ENCODE results near the gene UNC13C.
A peak's percentile ranks its signal among the peaks of the same experiment; 100 is the strongest.

Gene UNC13C

GRCh38 chr15:54035616-54036015 is 57.4 kb downstream of the UNC13C start:
- Histone ChIP-seq H3K56ac (ENCODE audit: low read length) (no peak overlapping the region), H3K36me3 (ENCODE audit: control insufficient read depth, insufficient read depth, low read length) (no peaks in the 10 kb centered on the region), H3K79me1 (ENCODE audit: low read length) (no peaks in the 10 kb centered on the region), H2BK15ac (replicated peaks; ENCODE audit: low read depth) (no peak overlapping the region), H3K27me3 (ENCODE audit: insufficient read depth, low read length, poor library complexity) (no peaks in the 10 kb centered on the region), H3K23ac (ENCODE audit: low read length) (no peak overlapping the region), H4K8ac (ENCODE audit: low read depth, low read length) (no peak overlapping the region), H4K5ac (ENCODE audit: low read length) (no peak overlapping the region), H3K4me1 (ENCODE audit: control insufficient read depth, low read depth, low read length) (no peaks in the 10 kb centered on the region), H3K4me2 (ENCODE audit: low read length) (no peak overlapping the region), H3K4me3 (ENCODE audit: low read length) (no peak overlapping the region), H2BK120ac (ENCODE audit: low read depth, low read length) (no peak overlapping the region), H3K4ac (ENCODE audit: low read depth, low read length) (no peak overlapping the region), H3K27ac (ENCODE audit: low read depth, low read length) (no peak overlapping the region), H3K9ac (ENCODE audit: low read length) (no peak overlapping the region), H2BK5ac (ENCODE audit: low read length) (no peak overlapping the region), H2AK5ac (ENCODE audit: low read length) (no peak overlapping the region), H3K79me2 (ENCODE audit: control insufficient read depth, insufficient read depth, low read length) (no peaks in the 10 kb centered on the region), H3K18ac (ENCODE audit: low read length) (no peak overlapping the region)
- WGBS (ENCODE audit: extremely low coverage, insufficient coverage, low lambda C conversion rate): no CpG with 5 or more reads among the region's 7 CpGs
- DNase-seq: no peak

- Histone ChIP-seq H3K4me3 (ENCODE audit: low read length) (no peak overlapping the region), H4K5ac (ENCODE audit: low read length) (no peak overlapping the region), H4K8ac (ENCODE audit: low read depth, low read length) (no peak overlapping the region), H3K27ac (ENCODE audit: low read depth, low read length) (no peak overlapping the region), H3K18ac (ENCODE audit: low read length) (no peak overlapping the region), H3K9ac (ENCODE audit: low read length) (no peak overlapping the region), H2BK5ac (ENCODE audit: low read length) (no peak overlapping the region), H3K56ac (ENCODE audit: low read length) (no peak overlapping the region), H3K4ac (ENCODE audit: low read depth, low read length) (no peak overlapping the region), H2BK120ac (ENCODE audit: low read depth, low read length) (no peak overlapping the region), H3K36me3 (ENCODE audit: control insufficient read depth, insufficient read depth, low read length) (no peaks in the 10 kb centered on the region), H3K4me2 (ENCODE audit: low read length) (no peak overlapping the region), H3K27me3 (ENCODE audit: insufficient read depth, low read length, poor library complexity) (no peaks in the 10 kb centered on the region), H2AK5ac (ENCODE audit: low read length) (no peak overlapping the region), H2BK15ac (replicated peaks; ENCODE audit: low read depth) (no peak overlapping the region), H3K4me1 (ENCODE audit: control insufficient read depth, low read depth, low read length) (no peaks in the 10 kb centered on the region), H3K23ac (ENCODE audit: low read length) (no peak overlapping the region), H3K79me2 (ENCODE audit: control insufficient read depth, insufficient read depth, low read length) (no peaks in the 10 kb centered on the region), H3K79me1 (ENCODE audit: low read length) (no peaks in the 10 kb centered on the region)
- no CpG with 5 or more reads among the region's 2 CpGs for WGBS (ENCODE audit: extremely low coverage, insufficient coverage, low lambda C conversion rate)
- peak; percentile 31 for DNase-seq
Measured at GRCh38 chr15:54045397-54045796, 67.2 kb downstream of the UNC13C start.

- no peak overlapping the region for H3K4me2 ChIP-seq (ENCODE audit: low read length)
- no peak overlapping the region for H3K4me3 ChIP-seq (ENCODE audit: low read length)
- H2BK120ac ChIP-seq (ENCODE audit: low read depth, low read length): no peak overlapping the region
- no peaks in the 10 kb centered on the region for H3K27me3 ChIP-seq (ENCODE audit: insufficient read depth, low read length, poor library complexity)
- no peak overlapping the region for H4K8ac ChIP-seq (ENCODE audit: low read depth, low read length)
- no peak overlapping the region for H4K5ac ChIP-seq (ENCODE audit: low read length)
- H3K4me1 ChIP-seq (ENCODE audit: control insufficient read depth, low read depth, low read length): no peaks in the 10 kb centered on the region
- H3K79me2 ChIP-seq (ENCODE audit: control insufficient read depth, insufficient read depth, low read length): no peaks in the 10 kb centered on the region
- no peaks in the 10 kb centered on the region for H3K79me1 ChIP-seq (ENCODE audit: low read length)
- no peak overlapping the region for H3K9ac ChIP-seq (ENCODE audit: low read length)
- no peak overlapping the region for H3K56ac ChIP-seq (ENCODE audit: low read length)
- H3K4ac ChIP-seq (ENCODE audit: low read depth, low read length): no peak overlapping the region
- no peak overlapping the region for H3K27ac ChIP-seq (ENCODE audit: low read depth, low read length)
- H2AK5ac ChIP-seq (ENCODE audit: low read length): no peak overlapping the region
- no peak for DNase-seq
- no peak overlapping the region for H2BK15ac ChIP-seq (replicated peaks; ENCODE audit: low read depth)
- H3K36me3 ChIP-seq (ENCODE audit: control insufficient read depth, insufficient read depth, low read length): no peaks in the 10 kb centered on the region
- no peak overlapping the region for H3K23ac ChIP-seq (ENCODE audit: low read length)
- no CpG with 5 or more reads among the region's 2 CpGs for WGBS (ENCODE audit: extremely low coverage, insufficient coverage, low lambda C conversion rate)
- H2BK5ac ChIP-seq (ENCODE audit: low read length): no peak overlapping the region
- no peak overlapping the region for H3K18ac ChIP-seq (ENCODE audit: low read length)
Measured at GRCh38 chr15:54046093-54046492, 67.9 kb downstream of the UNC13C start.

- no peak overlapping the region for H2BK5ac ChIP-seq (ENCODE audit: low read length)
- no peaks in the 10 kb centered on the region for H3K79me1 ChIP-seq (ENCODE audit: low read length)
- no peak overlapping the region for H3K9ac ChIP-seq (ENCODE audit: low read length)
- no peak overlapping the region for H4K8ac ChIP-seq (ENCODE audit: low read depth, low read length)
- no peaks in the 10 kb centered on the region for H3K79me2 ChIP-seq (ENCODE audit: control insufficient read depth, insufficient read depth, low read length)
- no peak overlapping the region for H2BK15ac ChIP-seq (replicated peaks; ENCODE audit: low read depth)
- no peak overlapping the region for H3K18ac ChIP-seq (ENCODE audit: low read length)
- H3K56ac ChIP-seq (ENCODE audit: low read length): no peak overlapping the region
- H3K4me2 ChIP-seq (ENCODE audit: low read length): no peak overlapping the region
- H3K4me3 ChIP-seq (ENCODE audit: low read length): no peak overlapping the region
- no peak overlapping the region for H3K27ac ChIP-seq (ENCODE audit: low read depth, low read length)
- H3K4ac ChIP-seq (ENCODE audit: low read depth, low read length): no peak overlapping the region
- H4K5ac ChIP-seq (ENCODE audit: low read length): no peak overlapping the region
- H3K4me1 ChIP-seq (ENCODE audit: control insufficient read depth, low read depth, low read length): no peaks in the 10 kb centered on the region
- WGBS (ENCODE audit: extremely low coverage, insufficient coverage, low lambda C conversion rate): no CpG with 5 or more reads among the region's 3 CpGs
- H2BK120ac ChIP-seq (ENCODE audit: low read depth, low read length): no peak overlapping the region
- no peaks in the 10 kb centered on the region for H3K36me3 ChIP-seq (ENCODE audit: control insufficient read depth, insufficient read depth, low read length)
- DNase-seq: no peak
- no peaks in the 10 kb centered on the region for H3K27me3 ChIP-seq (ENCODE audit: insufficient read depth, low read length, poor library complexity)
- H2AK5ac ChIP-seq (ENCODE audit: low read length): no peak overlapping the region
- H3K23ac ChIP-seq (ENCODE audit: low read length): no peak overlapping the region
Measured at GRCh38 chr15:54064365-54064764, 86.1 kb downstream of the UNC13C start.

- Histone ChIP-seq H4K5ac (ENCODE audit: low read length) (no peak overlapping the region), H3K79me1 (ENCODE audit: low read length) (no peaks in the 10 kb centered on the region), H3K18ac (ENCODE audit: low read length) (no peak overlapping the region), H2BK120ac (ENCODE audit: low read depth, low read length) (no peak overlapping the region), H3K4me2 (ENCODE audit: low read length) (no peak overlapping the region), H3K23ac (ENCODE audit: low read length) (no peak overlapping the region), H3K4me1 (ENCODE audit: control insufficient read depth, low read depth, low read length) (no peaks in the 10 kb centered on the region), H3K4ac (ENCODE audit: low read depth, low read length) (no peak overlapping the region), H3K4me3 (ENCODE audit: low read length) (no peak overlapping the region), H3K56ac (ENCODE audit: low read length) (no peak overlapping the region), H2AK5ac (ENCODE audit: low read length) (no peak overlapping the region), H3K79me2 (ENCODE audit: control insufficient read depth, insufficient read depth, low read length) (no peaks in the 10 kb centered on the region), H2BK15ac (replicated peaks; ENCODE audit: low read depth) (no peak overlapping the region), H2BK5ac (ENCODE audit: low read length) (no peak overlapping the region), H4K8ac (ENCODE audit: low read depth, low read length) (no peak overlapping the region), H3K36me3 (ENCODE audit: control insufficient read depth, insufficient read depth, low read length) (no peaks in the 10 kb centered on the region), H3K9ac (ENCODE audit: low read length) (no peak overlapping the region), H3K27ac (ENCODE audit: low read depth, low read length) (no peak overlapping the region), H3K27me3 (ENCODE audit: insufficient read depth, low read length, poor library complexity) (no peaks in the 10 kb centered on the region)
- DNase-seq: no peak
- no CpG with 5 or more reads among the region's 3 CpGs for WGBS (ENCODE audit: extremely low coverage, insufficient coverage, low lambda C conversion rate)
Measured at GRCh38 chr15:54066403-54066802, 88.2 kb downstream of the UNC13C start.

- Histone ChIP-seq H4K8ac (ENCODE audit: low read depth, low read length) (no peak overlapping the region), H3K27me3 (ENCODE audit: insufficient read depth, low read length, poor library complexity) (no peaks in the 10 kb centered on the region), H3K36me3 (ENCODE audit: control insufficient read depth, insufficient read depth, low read length) (no peaks in the 10 kb centered on the region), H3K18ac (ENCODE audit: low read length) (no peak overlapping the region), H2AK5ac (ENCODE audit: low read length) (no peak overlapping the region), H3K79me2 (ENCODE audit: control insufficient read depth, insufficient read depth, low read length) (no peaks in the 10 kb centered on the region), H2BK120ac (ENCODE audit: low read depth, low read length) (no peak overlapping the region), H3K56ac (ENCODE audit: low read length) (no peak overlapping the region), H2BK5ac (ENCODE audit: low read length) (no peak overlapping the region), H2BK15ac (replicated peaks; ENCODE audit: low read depth) (no peak overlapping the region), H3K4me2 (ENCODE audit: low read length) (no peak overlapping the region), H3K23ac (ENCODE audit: low read length) (no peak overlapping the region), H4K5ac (ENCODE audit: low read length) (no peak overlapping the region), H3K27ac (ENCODE audit: low read depth, low read length) (no peak overlapping the region), H3K4ac (ENCODE audit: low read depth, low read length) (no peak overlapping the region), H3K4me3 (ENCODE audit: low read length) (no peak overlapping the region), H3K9ac (ENCODE audit: low read length) (no peak overlapping the region), H3K4me1 (ENCODE audit: control insufficient read depth, low read depth, low read length) (no peaks in the 10 kb centered on the region), H3K79me1 (ENCODE audit: low read length) (no peaks in the 10 kb centered on the region)
- no CpG with 5 or more reads among the region's 7 CpGs for WGBS (ENCODE audit: extremely low coverage, insufficient coverage, low lambda C conversion rate)
- peak; percentile 55 for DNase-seq
Measured at GRCh38 chr15:54082836-54083492, 104.7 kb downstream of the UNC13C start.
